ENCODE data around the gene RPL9. TPM values are rescaled to one million over a fixed set of nuclear protein-coding genes. Genes with fewer than 3 reads are reported as not detected.

RPL9 gene
- total RNA-seq, 3 donors from 2014 or later (not counting 1 experiment from before 2014, with no cell fraction given), result 848 to 1,179 (median 853) TPM

DNA sequence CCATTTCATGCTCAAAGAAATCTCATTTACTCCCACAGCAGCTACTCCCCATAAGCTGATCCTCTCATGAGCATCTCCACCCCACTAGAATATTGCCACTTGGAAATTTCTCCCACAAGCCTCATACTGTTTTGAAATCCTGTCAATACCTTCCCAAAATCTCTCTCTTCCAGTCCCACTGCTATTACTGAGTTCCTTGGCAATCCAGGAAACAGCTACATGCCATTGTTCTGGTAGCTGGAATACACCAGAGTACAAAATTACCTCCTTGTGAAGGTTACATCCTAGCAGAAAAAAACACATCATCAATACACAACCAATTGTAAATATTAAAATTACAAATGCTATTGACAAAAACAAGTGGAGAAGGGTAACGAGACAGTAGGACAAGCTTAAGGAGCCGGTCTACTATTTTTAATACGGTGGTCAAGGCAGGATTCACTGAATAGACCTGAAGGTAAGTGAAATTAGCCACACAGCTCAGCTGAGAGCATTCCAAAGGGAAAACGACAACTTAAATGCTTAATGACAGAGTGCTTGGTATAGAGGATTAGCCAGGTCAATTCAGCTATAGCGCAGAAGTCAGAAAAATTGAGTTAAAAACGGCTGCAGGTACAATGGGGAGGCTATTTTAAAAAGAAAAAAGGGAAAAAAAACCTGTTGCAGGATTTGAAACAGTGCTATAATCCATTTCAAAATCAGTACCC is 6.4 kb downstream of the RPL9 start:
- Mint-ChIP-seq H3K9me3 (no peaks in the 10 kb centered on the region), H3K4me3 (no peak overlapping the region), H3K27me3 (ENCODE audit: low read depth in 2 of 2) (no peaks in the 10 kb centered on the region), H3K36me3 (peaks cover 35% of the 10 kb centered on the region), H3K27ac (peak overlapping the region; percentile 78 to 82), H3K4me1 (peaks cover 20 to 24% of the 10 kb centered on the region in 2 donors)
- H3K4me1 ChIP-seq (ENCODE audit: control insufficient read depth, insufficient read depth, low read length), result peaks cover 5% of the 10 kb centered on the region
- no peak overlapping the region for H3K4me3 ChIP-seq (ENCODE audit: low read length)
- DNase-seq (no peak), ATAC-seq (no peak)
- no peaks in the 10 kb centered on the region for H3K27me3 ChIP-seq (ENCODE audit: control insufficient read depth, insufficient read depth, low read length)
- TF ChIP-seq, protein P1, sequence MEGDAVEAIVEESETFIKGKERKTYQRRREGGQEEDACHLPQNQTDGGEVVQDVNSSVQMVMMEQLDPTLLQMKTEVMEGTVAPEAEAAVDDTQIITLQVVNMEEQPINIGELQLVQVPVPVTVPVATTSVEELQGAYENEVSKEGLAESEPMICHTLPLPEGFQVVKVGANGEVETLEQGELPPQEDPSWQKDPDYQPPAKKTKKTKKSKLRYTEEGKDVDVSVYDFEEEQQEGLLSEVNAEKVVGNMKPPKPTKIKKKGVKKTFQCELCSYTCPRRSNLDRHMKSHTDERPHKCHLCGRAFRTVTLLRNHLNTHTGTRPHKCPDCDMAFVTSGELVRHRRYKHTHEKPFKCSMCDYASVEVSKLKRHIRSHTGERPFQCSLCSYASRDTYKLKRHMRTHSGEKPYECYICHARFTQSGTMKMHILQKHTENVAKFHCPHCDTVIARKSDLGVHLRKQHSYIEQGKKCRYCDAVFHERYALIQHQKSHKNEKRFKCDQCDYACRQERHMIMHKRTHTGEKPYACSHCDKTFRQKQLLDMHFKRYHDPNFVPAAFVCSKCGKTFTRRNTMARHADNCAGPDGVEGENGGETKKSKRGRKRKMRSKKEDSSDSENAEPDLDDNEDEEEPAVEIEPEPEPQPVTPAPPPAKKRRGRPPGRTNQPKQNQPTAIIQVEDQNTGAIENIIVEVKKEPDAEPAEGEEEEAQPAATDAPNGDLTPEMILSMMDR (IDR thresholded peaks at IDR 0.05), result no peak
- intact Hi-C loops (cut with micrococcal nuclease), result loop anchor here (10.0 kb wide), 1 partner anchor 408 kb away; no protein-coding TSS in a partner anchor
- no peak overlapping the region for H3K27ac ChIP-seq (ENCODE audit: low read length)
- peaks cover 63% of the 10 kb centered on the region for H3K36me3 ChIP-seq (ENCODE audit: control insufficient read depth, insufficient read depth, low read length)
- 94% methylated on average over 6 of the region's 6 CpGs for WGBS (ENCODE audit: insufficient coverage)
- no peaks in the 10 kb centered on the region for H3K9me3 ChIP-seq (ENCODE audit: control insufficient read depth, insufficient read depth, low read length)

DNA sequence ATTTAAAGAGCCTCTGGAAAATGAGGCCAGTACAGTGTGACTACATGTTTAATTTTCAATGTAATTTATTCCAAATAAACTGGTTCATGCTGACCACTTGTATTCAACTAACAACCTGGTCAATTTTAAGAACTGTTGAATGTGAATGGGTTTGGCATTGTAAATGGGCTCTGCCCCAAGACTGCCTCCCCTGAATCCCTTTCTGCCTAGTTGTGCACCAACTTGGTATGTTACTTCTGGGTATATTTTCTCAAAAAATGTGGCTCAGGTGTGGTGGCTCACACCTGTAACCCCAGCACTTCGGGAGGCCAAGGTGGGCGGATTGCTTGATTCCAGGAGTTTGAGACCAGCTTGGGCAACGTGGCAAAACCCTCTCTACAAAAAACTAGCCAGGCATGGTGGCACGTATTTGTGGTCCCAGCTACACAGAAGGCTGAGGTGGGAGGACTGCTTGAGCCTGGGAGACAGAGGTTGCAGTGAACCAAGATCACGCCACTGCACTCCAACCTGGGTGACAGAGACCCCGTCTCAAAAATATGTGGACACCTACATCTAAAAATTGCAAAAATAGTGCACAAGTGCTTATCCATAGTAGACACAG is 7.2 kb downstream of the RPL9 start:
- no peaks in the 10 kb centered on the region for H3K9me3 ChIP-seq (ENCODE audit: control insufficient read depth, insufficient read depth, low read length)
- ATAC-seq (no peak), DNase-seq (no peak)
- H3K4me1 ChIP-seq (ENCODE audit: control insufficient read depth, insufficient read depth, low read length), result peaks cover 10% of the 10 kb centered on the region
- TF ChIP-seq, protein P1 (IDR thresholded peaks at IDR 0.05), result no peak
- H3K4me3 ChIP-seq (ENCODE audit: low read length), result no peak overlapping the region
- H3K27me3 ChIP-seq (ENCODE audit: control insufficient read depth, insufficient read depth, low read length), result no peaks in the 10 kb centered on the region
- H3K36me3 ChIP-seq (ENCODE audit: control insufficient read depth, insufficient read depth, low read length), result peaks cover 56% of the 10 kb centered on the region
- no peaks in the 10 kb centered on the region for H3K27me3 Mint-ChIP-seq (ENCODE audit: low read depth in 2 of 2)
- H3K27ac ChIP-seq (ENCODE audit: low read length), result no peak overlapping the region
- peaks cover 12 to 19% of the 10 kb centered on the region in 2 donors for H3K4me1 Mint-ChIP-seq
- intact Hi-C loops (cut with micrococcal nuclease), result loop anchor here (10.0 kb wide), 1 partner anchor 407 kb away; no protein-coding TSS in a partner anchor
- no peaks in the 10 kb centered on the region for H3K9me3 Mint-ChIP-seq
- no peak overlapping the region for H3K4me3 Mint-ChIP-seq
- H3K27ac Mint-ChIP-seq, result peak overlapping the region; percentile 78 to 82
- 97% methylated on average over 6 of the region's 6 CpGs for WGBS (ENCODE audit: insufficient coverage)
- H3K36me3 Mint-ChIP-seq, result peaks cover 27% of the 10 kb centered on the region

DNA sequence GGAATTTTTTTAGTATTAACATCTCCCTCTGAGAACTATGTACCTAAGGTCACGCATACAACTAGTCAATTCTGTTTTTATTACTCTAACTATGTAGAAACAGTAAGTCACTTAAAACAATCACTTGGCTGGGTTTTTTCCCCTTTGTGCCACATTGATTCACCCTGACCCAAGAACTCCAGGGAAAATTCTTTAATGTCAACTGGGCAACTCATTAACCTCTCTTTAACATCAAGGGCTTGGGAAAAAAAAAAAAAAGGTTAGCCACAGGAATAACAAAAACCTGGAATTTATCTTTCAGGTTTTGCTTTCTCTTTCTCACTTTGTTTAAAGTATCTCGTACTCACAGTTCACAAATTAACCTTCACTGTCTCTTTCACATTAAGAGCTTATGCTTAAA is 8.1 kb downstream of the RPL9 start:
- no peak overlapping the region for H3K4me3 ChIP-seq (ENCODE audit: low read length)
- intact Hi-C loops (cut with micrococcal nuclease), result loop anchor here (10.0 kb wide), 1 partner anchor 406 kb away; no protein-coding TSS in a partner anchor
- Mint-ChIP-seq H3K4me1 (peaks cover 10 to 18% of the 10 kb centered on the region in 2 donors), H3K36me3 (peaks cover 26% of the 10 kb centered on the region), H3K9me3 (no peaks in the 10 kb centered on the region), H3K27me3 (ENCODE audit: low read depth in 2 of 2) (no peaks in the 10 kb centered on the region), H3K4me3 (no peak overlapping the region), H3K27ac (peak overlapping the region; percentile 78 to 82)
- peaks cover 12% of the 10 kb centered on the region for H3K4me1 ChIP-seq (ENCODE audit: control insufficient read depth, insufficient read depth, low read length)
- H3K36me3 ChIP-seq (ENCODE audit: control insufficient read depth, insufficient read depth, low read length), result peaks cover 47% of the 10 kb centered on the region
- H3K27ac ChIP-seq (ENCODE audit: low read length), result no peak overlapping the region
- DNase-seq (no peak), ATAC-seq (no peak)
- TF ChIP-seq, protein P1 (IDR thresholded peaks at IDR 0.05), result no peak
- H3K9me3 ChIP-seq (ENCODE audit: control insufficient read depth, insufficient read depth, low read length), result no peaks in the 10 kb centered on the region
- H3K27me3 ChIP-seq (ENCODE audit: control insufficient read depth, insufficient read depth, low read length), result no peaks in the 10 kb centered on the region
- 85% methylated on average over 2 of the region's 2 CpGs for WGBS (ENCODE audit: insufficient coverage)
